Measurements from ENCODE around the gene NAGPA.

GRCh38 chr16:5019775-5020174 is 14.0 kb downstream of the NAGPA start:
- TF ChIP-seq CTCF (IDR thresholded peaks at IDR 0.05) = no peak
- TF ChIP-seq USF1 (IDR thresholded peaks at IDR 0.05; ENCODE audit: borderline replicate concordance, low read depth) = no peak
- TF ChIP-seq MAX (IDR thresholded peaks at IDR 0.05; ENCODE audit: low read depth) = no peak
- no peak for TF ChIP-seq CHD2 (IDR thresholded peaks at IDR 0.05; ENCODE audit: low read length, partially characterized antibody)
- no peak for TF ChIP-seq TCF12 (IDR thresholded peaks at IDR 0.05)
- no peak for TF ChIP-seq POLR2AphosphoS5 (IDR thresholded peaks at IDR 0.05; ENCODE audit: low read depth, low read length)
- TF ChIP-seq SIN3A (IDR thresholded peaks at IDR 0.05; ENCODE audit: borderline replicate concordance, low read depth, low read length) = no peak
- no peak for TF ChIP-seq PBX3 (IDR thresholded peaks at IDR 0.05)
- TF ChIP-seq ELF1 (IDR thresholded peaks at IDR 0.05) = no peak
- no peak for TF ChIP-seq TAF1 (IDR thresholded peaks at IDR 0.05; ENCODE audit: borderline replicate concordance, low read depth, low read length)
- TF ChIP-seq RCOR1 (IDR thresholded peaks at IDR 0.05; ENCODE audit: low read length) = no peak
- no peak for TF ChIP-seq JUND (IDR thresholded peaks at IDR 0.05)

All from SK-N-SH (cell line).